Left ventricle myocardium inferior (tissue), 1 donor: ENCODE results near the gene NUDT14. TPM values are rescaled to one million over a fixed set of nuclear protein-coding genes. Genes with fewer than 3 reads are reported as not detected.
A peak's percentile ranks its signal among the peaks of the same experiment; 100 is the strongest.

Experiments
- DNase-seq: peaks from one replicate; pipeline ENCODE4 v3.0.0-alpha.2; 2020
- H3K27ac ChIP-seq: fragments of 200-600 bp; replicated peaks from 2 replicates; pipeline ENCODE4 v1.8.0; 2021
- H3K27me3 ChIP-seq: fragments of 200-600 bp; 2 replicates; pipeline ENCODE4 v1.8.0; 2021; ENCODE audit warnings: low read depth
- H3K36me3 ChIP-seq: fragments of 200-600 bp; 2 replicates; pipeline ENCODE4 v1.8.0; 2021
- H3K4me1 ChIP-seq: fragments of 200-600 bp; 2 replicates; pipeline ENCODE4 v1.8.0; 2021
- H3K4me3 ChIP-seq: fragments of 200-600 bp; 2 replicates; pipeline ENCODE4 v1.8.0; 2021; ENCODE audit warnings: mild to moderate bottlenecking, moderate library complexity
- H3K9me3 ChIP-seq: fragments of 200-600 bp; replicated peaks from 2 replicates; pipeline ENCODE4 v1.8.0; 2021
- intact Hi-C: fragments of 100-400 bp; cut with micrococcal nuclease; formaldehyde crosslinking; loops from one replicate; pipeline ENCODE4 v1.11.0; 2022
- total RNA-seq: library from RNA; stranded (reverse); fragmentation: NEBNext Ultra II Directional; extraction: Animal tissue kit (Norgen Biotek cat#: 25700); gene quantifications from one replicate; pipeline ENCODE4 v1.2.1, GENCODE V29; 2021
- TF ChIP-seq, protein P1 (sequence below): fragments of 200-600 bp; IDR thresholded peaks from 2 replicates; pipeline ENCODE4 v1.8.0; 2021; ENCODE audit warnings: antibody characterized with exemption, mild to moderate bottlenecking, borderline replicate concordance
- donor health status: DM: no; HTN: yes; CAD: no; lungs with severe emphysema.

The NUDT14 gene
- total RNA-seq, 1 donor from 2014 or later: 22.9 TPM

DNA sequence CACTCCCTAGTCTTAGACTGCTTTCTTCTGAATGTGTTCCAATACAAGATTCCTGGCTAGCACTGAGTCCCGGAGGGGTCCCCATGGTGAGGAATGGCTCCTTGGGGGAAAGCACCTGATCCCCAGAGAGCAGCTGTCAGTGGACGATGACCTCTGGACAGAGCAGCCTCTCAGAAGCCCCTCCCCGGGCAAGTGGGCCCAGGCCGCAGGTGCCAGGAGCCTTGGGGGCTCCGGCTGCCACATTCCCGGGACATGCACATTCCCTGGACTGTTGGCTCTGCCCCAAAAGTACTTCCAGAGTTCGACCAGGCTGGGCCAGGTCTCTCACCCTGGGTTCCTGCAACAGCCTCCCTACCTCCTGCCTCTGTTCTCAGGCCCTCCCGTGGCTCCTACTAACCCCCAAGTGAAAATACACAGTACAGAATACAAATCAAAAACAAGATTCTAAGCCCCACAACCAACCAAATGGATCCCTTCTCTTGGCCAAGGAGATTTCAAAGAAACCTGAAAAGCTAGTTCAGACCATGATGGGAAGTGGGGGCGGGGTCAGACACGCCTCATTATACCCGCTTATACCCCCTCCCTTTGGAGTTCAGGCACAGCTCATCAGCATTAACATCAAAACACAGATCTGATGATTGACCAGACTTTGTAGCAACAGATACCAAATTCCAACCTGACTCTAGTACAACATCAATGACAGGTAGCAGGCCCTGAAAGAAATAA, 43.9 kb upstream of the NUDT14 start:
- TF ChIP-seq, protein P1, sequence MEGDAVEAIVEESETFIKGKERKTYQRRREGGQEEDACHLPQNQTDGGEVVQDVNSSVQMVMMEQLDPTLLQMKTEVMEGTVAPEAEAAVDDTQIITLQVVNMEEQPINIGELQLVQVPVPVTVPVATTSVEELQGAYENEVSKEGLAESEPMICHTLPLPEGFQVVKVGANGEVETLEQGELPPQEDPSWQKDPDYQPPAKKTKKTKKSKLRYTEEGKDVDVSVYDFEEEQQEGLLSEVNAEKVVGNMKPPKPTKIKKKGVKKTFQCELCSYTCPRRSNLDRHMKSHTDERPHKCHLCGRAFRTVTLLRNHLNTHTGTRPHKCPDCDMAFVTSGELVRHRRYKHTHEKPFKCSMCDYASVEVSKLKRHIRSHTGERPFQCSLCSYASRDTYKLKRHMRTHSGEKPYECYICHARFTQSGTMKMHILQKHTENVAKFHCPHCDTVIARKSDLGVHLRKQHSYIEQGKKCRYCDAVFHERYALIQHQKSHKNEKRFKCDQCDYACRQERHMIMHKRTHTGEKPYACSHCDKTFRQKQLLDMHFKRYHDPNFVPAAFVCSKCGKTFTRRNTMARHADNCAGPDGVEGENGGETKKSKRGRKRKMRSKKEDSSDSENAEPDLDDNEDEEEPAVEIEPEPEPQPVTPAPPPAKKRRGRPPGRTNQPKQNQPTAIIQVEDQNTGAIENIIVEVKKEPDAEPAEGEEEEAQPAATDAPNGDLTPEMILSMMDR: no peak
- Histone ChIP-seq H3K4me3 (no peak overlapping the region), H3K4me1 (peaks cover 16% of the 10 kb centered on the region), H3K9me3 (no peaks in the 10 kb centered on the region), H3K27me3 (no peaks in the 10 kb centered on the region), H3K36me3 (peaks cover 60% of the 10 kb centered on the region), H3K27ac (no peak overlapping the region)
- DNase-seq: no peak
- intact Hi-C loops: no loop called here

DNA sequence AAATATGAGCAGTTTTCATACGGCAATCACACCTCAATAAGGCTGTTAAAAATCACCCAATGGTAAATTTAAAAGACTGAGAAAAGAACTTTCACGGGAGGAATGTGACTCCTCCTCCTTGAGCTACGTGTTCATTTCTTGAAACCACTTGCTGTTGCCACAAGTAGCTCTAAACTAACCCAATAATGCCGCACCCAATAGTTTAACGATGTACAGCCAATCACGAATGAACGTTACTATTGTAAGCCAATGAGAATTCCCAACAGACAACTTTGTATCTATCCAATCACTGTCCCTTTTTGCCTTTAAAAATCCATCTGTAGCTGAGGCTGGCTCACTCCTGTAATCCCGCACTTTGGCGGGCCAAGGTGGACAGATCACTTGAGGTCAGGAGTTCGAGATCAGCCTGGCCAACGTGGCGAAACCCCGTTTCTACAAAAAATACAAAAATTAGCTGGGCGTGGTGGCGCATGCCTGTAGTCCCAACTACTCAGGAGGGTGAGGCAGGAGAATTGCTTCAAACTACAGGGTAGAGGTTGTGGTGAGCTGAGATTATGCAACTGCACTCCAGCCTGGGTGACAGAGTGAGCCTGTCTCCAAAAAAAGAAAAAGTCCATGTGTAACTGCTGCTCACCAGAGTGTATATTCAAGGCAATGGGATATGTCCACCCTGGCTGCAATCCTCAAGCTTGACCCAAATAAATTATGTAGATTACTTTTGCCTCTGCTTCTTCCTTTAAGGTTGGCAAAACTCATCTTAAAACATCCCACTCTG, 42.8 kb upstream of the NUDT14 start:
- H3K9me3 ChIP-seq: no peaks in the 10 kb centered on the region
- H3K4me1 ChIP-seq: peaks cover 19% of the 10 kb centered on the region
- intact Hi-C loops: no loop called here
- H3K36me3 ChIP-seq: peaks cover 71% of the 10 kb centered on the region
- H3K27ac ChIP-seq: no peak overlapping the region
- no peaks in the 10 kb centered on the region for H3K27me3 ChIP-seq
- TF ChIP-seq, protein P1: no peak
- DNase-seq: no peak
- H3K4me3 ChIP-seq: no peak overlapping the region

DNA sequence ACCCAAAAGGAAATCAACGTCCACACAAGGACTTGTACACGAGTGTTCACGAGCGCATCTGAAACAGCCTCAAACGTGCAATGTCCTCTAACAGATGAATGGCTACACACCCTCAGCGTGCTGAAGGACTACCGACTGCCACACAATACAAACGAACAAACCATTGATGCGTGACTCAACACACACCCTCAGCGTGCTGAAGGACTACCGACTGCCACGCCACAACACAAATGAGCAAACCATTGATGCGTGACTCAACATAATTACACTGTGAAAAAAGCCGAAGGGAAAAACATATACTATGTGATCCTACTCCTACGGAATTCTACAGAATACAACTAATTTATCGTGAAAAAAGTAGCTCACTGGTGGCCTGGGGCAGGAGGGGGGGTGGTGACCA, 42.1 kb upstream of the NUDT14 start:
- no peaks in the 10 kb centered on the region for H3K27me3 ChIP-seq
- peaks cover 78% of the 10 kb centered on the region for H3K36me3 ChIP-seq
- no peaks in the 10 kb centered on the region for H3K9me3 ChIP-seq
- intact Hi-C loops: no loop called here
- H3K4me1 ChIP-seq: peaks cover 19% of the 10 kb centered on the region
- no peak overlapping the region for H3K4me3 ChIP-seq
- no peak for DNase-seq
- H3K27ac ChIP-seq: no peak overlapping the region
- TF ChIP-seq, protein P1: no peak

DNA sequence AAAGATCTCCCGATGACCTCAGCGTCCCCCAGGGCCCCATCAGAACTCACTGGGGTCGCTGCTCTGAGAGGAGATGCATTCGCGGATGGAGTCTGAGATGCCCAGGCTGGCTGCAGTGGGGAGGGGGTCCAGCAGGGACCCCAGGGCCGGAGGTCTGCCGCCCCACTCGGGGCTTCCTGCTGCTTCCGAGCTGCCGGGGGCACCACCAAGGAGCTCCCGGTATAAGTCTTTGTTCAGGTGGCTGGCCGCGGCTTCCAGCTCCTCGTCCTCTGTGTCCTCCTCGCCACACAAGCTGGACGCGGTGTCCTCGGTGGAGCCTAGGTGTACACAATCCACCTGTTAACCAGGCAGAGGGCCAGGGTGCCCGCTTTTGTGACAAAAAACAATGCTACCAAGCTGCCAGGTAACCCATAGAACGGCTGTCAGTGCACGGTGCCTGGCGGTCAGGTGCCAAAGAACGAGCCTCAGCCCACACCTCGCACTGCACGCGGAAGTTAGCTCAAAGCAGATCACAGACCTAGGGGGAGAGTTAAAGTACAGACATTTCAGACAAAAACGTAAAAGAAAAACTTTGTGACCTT, 40.6 kb upstream of the NUDT14 start:
- no peak overlapping the region for H3K4me3 ChIP-seq
- H3K36me3 ChIP-seq: peaks cover 93% of the 10 kb centered on the region
- DNase-seq: no peak
- intact Hi-C loops: no loop called here
- TF ChIP-seq, protein P1: no peak
- no peaks in the 10 kb centered on the region for H3K9me3 ChIP-seq
- H3K27ac ChIP-seq: peak overlapping the region; percentile 84
- H3K4me1 ChIP-seq: peaks cover 19% of the 10 kb centered on the region
- H3K27me3 ChIP-seq: no peaks in the 10 kb centered on the region

DNA sequence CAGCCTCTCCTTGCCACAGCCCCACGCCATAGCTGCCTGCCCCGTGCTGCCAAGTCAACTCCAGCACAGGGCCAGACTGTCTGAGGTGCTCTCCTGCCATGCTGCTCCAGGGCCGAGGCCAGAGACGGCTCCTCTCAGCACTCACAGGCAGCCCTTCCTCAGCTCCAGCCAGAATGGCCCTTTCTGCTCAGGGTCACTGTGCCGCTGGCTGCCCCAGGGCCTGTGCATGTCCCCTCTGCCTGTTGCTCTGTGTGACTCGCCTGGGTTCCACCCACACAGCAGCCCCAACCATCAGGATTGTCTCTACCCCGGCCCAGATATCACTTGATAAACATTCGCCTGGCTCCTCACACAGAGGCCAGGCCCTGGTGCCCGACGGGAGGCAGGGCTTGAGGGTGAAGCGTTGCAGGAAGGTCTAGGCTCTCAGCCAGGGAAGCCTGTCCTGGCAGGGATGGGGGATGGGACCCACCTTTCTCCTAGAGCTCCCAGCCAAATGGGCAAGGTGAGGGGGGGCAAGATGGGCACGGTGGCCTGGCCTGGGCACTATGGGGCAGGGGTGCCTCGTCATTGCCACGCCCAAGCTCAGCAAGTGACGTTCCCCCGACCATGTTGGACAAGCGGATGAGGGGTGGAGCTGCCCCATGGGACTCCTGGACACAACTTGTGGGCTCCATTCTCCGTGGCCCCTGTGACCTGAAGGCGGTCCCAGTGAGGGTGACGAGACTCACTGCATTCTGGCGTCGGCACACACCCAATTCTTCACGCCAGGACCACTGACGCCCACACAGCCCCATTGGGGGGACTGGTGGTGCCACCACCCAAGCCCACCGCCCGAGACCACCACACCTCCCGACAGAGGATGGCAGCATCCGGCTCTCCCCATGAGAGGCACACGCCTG, 39.8 kb upstream of the NUDT14 start:
- no peaks in the 10 kb centered on the region for H3K27me3 ChIP-seq
- DNase-seq: peak; percentile 61
- no peak overlapping the region for H3K4me3 ChIP-seq
- H3K4me1 ChIP-seq: peaks cover 24% of the 10 kb centered on the region
- H3K36me3 ChIP-seq: peaks cover 93% of the 10 kb centered on the region
- no peaks in the 10 kb centered on the region for H3K9me3 ChIP-seq
- TF ChIP-seq, protein P1: no peak
- intact Hi-C loops: no loop called here
- H3K27ac ChIP-seq: peak overlapping the region; percentile 84
